Uterine smooth muscle cell (primary cell): Measurements from ENCODE around the gene HCLS1. TPM values are rescaled to one million over a fixed set of nuclear protein-coding genes. Genes with fewer than 3 reads are reported as not detected.

Experiments
- total RNA-seq: library from RNA; depleted of rRNA; stranded (reverse); fragments of >200 nt; gene quantifications from 2 replicates; pipeline ENCODE4 v1.2.3, GENCODE V29; 2014

The HCLS1 gene
- total RNA-seq = 2.1 and 2.5 TPM in 2 replicates

GRCh38 chr3:121660356-121661171, at the start of gene HCLS1:
TSS of gene HCLS1 (minus strand) at chr3:121660903. CDS start at chr3:121658347, 2,556 bp downstream.

GRCh38 chr3:121592856-121593702, 67.6 kb downstream of the HCLS1 start, which contains the start of gene FBXO40:
TSS of gene FBXO40 (plus strand) at chr3:121593379. CDS start at chr3:121620576, 27,197 bp downstream.

Other genes starting within 250 kb of the HCLS1 start
- 6.5 and 18.6 TPM in 2 replicates for gene POLQ, start 114.9 kb downstream of the HCLS1 start, total RNA-seq
- gene ARGFX, start 93.0 kb downstream of the HCLS1 start, total RNA-seq = not detected in 2 replicates
- under 0.01 TPM in 1 of 2 replicates, not detected in the other for gene FBXO40, start 67.5 kb downstream of the HCLS1 start, total RNA-seq
- 57.1 and 94.1 TPM in 2 replicates for gene GOLGB1, start 88.8 kb upstream of the HCLS1 start, total RNA-seq
- gene IQCB1, start 174.2 kb upstream of the HCLS1 start, total RNA-seq = 19.7 and 22.8 TPM in 2 replicates
- gene EAF2, start 174.3 kb upstream of the HCLS1 start, total RNA-seq = 2.2 and 3.4 TPM in 2 replicates
- 0.11 and 0.75 TPM in 2 replicates for gene SLC15A2, start 233.5 kb upstream of the HCLS1 start, total RNA-seq